Iris pigment epithelial cell (primary cell): ENCODE results near the gene S100A2.
"Not testable (repeated sequence)": the region's sequence is repeated elsewhere in the genome, so short reads cannot be mapped to it uniquely, and the experiment has no call there.

Experiments
- DNase-seq: peaks from one replicate; pipeline ENCODE4 v3.0.0-alpha.2; 2011; ENCODE audit warnings: low read depth

Gene S100A2

GRCh38 chr1:153532769-153533599 is 32.7 kb downstream of the S100A2 start:
- DNase-seq, result peak; percentile 85

- no peak for DNase-seq
Observed at GRCh38 chr1:153532181-153532580, 33.5 kb downstream of the S100A2 start.

GRCh38 chr1:153531638-153532037 is 34.0 kb downstream of the S100A2 start:
- no peak for DNase-seq

- DNase-seq, result no peak
Observed at GRCh38 chr1:153527683-153528040, 38.0 kb downstream of the S100A2 start.

- no peak for DNase-seq
Observed at GRCh38 chr1:153527023-153527682, 38.5 kb downstream of the S100A2 start.

- DNase-seq, result no peak
Observed at GRCh38 chr1:153526132-153526543, 39.5 kb downstream of the S100A2 start.

GRCh38 chr1:153525088-153525728 is 40.4 kb downstream of the S100A2 start:
- no peak for DNase-seq

GRCh38 chr1:153522353-153523048 is 43.1 kb downstream of the S100A2 start:
- not testable (repeated sequence) for DNase-seq

- not testable (repeated sequence) for DNase-seq
Observed at GRCh38 chr1:153521808-153522207, 43.8 kb downstream of the S100A2 start.

- DNase-seq, result no peak
Observed at GRCh38 chr1:153520818-153521476, 44.7 kb downstream of the S100A2 start.

GRCh38 chr1:153520137-153520691 is 45.4 kb downstream of the S100A2 start:
- not testable (repeated sequence) for DNase-seq

- DNase-seq, result no peak
Observed at GRCh38 chr1:153519242-153519641, 46.4 kb downstream of the S100A2 start.

GRCh38 chr1:153515504-153516394 is 49.9 kb downstream of the S100A2 start:
- no peak for DNase-seq

- no peak for DNase-seq
Observed at GRCh38 chr1:153513666-153514065, 52.0 kb downstream of the S100A2 start.

GRCh38 chr1:153513023-153513422 is 52.6 kb downstream of the S100A2 start:
- no peak for DNase-seq
